ENCODE results near the gene CRTC1. TPM values are rescaled to one million over a fixed set of nuclear protein-coding genes. Genes with fewer than 3 reads are reported as not detected.

CRTC1 gene
- total and polyA plus RNA-seq, 11 donors: 3.8 to 10.2 (median 7.2) TPM

GRCh38 chr19:18830488-18830887 is 147.0 kb downstream of the CRTC1 start:
- 85 to 91% (median 88%) methylated on average over 2 of the region's 2 CpGs for whole genome bisulfite sequencing, 4 donors
- H3K27me3 ChIP-seq: no peaks in the 10 kb centered on the region
- H3K4me3 ChIP-seq: no peak overlapping the region
- H3K9me3 ChIP-seq: peaks cover 0 to 23% (median 10%) of the 10 kb centered on the region in 12 donors
- no peak for DNase-seq
- peaks cover 4 to 32% (median 24%) of the 10 kb centered on the region in 12 donors for H3K4me1 ChIP-seq
- TF ChIP-seq POLR2A (IDR thresholded peaks at IDR 0.05): no peak
- TF ChIP-seq, protein P1, sequence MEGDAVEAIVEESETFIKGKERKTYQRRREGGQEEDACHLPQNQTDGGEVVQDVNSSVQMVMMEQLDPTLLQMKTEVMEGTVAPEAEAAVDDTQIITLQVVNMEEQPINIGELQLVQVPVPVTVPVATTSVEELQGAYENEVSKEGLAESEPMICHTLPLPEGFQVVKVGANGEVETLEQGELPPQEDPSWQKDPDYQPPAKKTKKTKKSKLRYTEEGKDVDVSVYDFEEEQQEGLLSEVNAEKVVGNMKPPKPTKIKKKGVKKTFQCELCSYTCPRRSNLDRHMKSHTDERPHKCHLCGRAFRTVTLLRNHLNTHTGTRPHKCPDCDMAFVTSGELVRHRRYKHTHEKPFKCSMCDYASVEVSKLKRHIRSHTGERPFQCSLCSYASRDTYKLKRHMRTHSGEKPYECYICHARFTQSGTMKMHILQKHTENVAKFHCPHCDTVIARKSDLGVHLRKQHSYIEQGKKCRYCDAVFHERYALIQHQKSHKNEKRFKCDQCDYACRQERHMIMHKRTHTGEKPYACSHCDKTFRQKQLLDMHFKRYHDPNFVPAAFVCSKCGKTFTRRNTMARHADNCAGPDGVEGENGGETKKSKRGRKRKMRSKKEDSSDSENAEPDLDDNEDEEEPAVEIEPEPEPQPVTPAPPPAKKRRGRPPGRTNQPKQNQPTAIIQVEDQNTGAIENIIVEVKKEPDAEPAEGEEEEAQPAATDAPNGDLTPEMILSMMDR (IDR thresholded peaks at IDR 0.05): no peak
- H3K36me3 ChIP-seq: peaks cover 0 to 14% (median 5%) of the 10 kb centered on the region in 9 donors
- intact Hi-C loops (cut with DNase I): loop anchor here in 4 of 10 donors (5.0 to 10.0 kb wide), 3 partner anchors 143 to 148 kb away; partner anchors contain the start of gene CRTC1 (in 3 of the 4)
- no peak overlapping the region for H3K27ac ChIP-seq
- no peak for ATAC-seq

GRCh38 chr19:18831524-18832305 is 148.2 kb downstream of the CRTC1 start, which contains the start of gene UPF1:
Gene UPF1 (plus strand): TSS chr19:18831959. CDS start chr19:18832210, 251 bp downstream.
- intact Hi-C loops (cut with DNase I): loop anchor here in 4 of 10 donors (5.0 to 10.0 kb wide), 3 partner anchors 144 to 149 kb away; partner anchors contain the start of gene CRTC1 (in 3 of the 4)
- peak; percentile 93 to 96 (median 94) for ATAC-seq

More at GRCh38 chr19:18831524-18832305, 148.2 kb downstream of the CRTC1 start, which contains the start of gene UPF1:
- DNase-seq: peak; percentile 95 to 99 (median 96)
- TF ChIP-seq, protein P1 (IDR thresholded peaks at IDR 0.05): peak in 5 of 12 donors; percentile 3 to 21 (median 16)
- TF ChIP-seq POLR2A (IDR thresholded peaks at IDR 0.05): peak in 1 of 2 donors; percentile 72
- H3K27ac ChIP-seq: peak within 1 kb of the TSS; percentile 62 to 95 (median 86)
- H3K4me3 ChIP-seq: peak within 1 kb of the TSS; percentile 71 to 97 (median 88)
- H3K36me3 ChIP-seq: peaks cover 0 to 18% (median 5%) of the 10 kb centered on the region in 9 donors
- H3K4me1 ChIP-seq: peaks cover 4 to 44% (median 32%) of the 10 kb centered on the region in 12 donors
- H3K27me3 ChIP-seq: no peaks in the 10 kb centered on the region
- H3K9me3 ChIP-seq: peaks cover 0 to 13% (median 8%) of the 10 kb centered on the region in 12 donors
- 1% methylated on average over 17 to 96 of the region's 96 CpGs for WGBS, 4 donors

Other genes starting within 250 kb of the CRTC1 start
- gene ISYNA1, start 245.5 kb upstream of the CRTC1 start, total RNA-seq: 10 to 100 TPM; 17.6 to 60.6 (median 24.0) TPM
- gene ISYNA1, start 245.5 kb upstream of the CRTC1 start, polyA plus RNA-seq: 10 to 100 TPM; 14.0 to 52.6 TPM
- gene ELL, start 161.6 kb upstream of the CRTC1 start, total RNA-seq: 10 to 100 TPM in 4 of 9 donors, 1 to 10 TPM in 5; 5.9 to 17.8 (median 9.1) TPM
- 1 to 10 TPM; 6.2 to 7.3 TPM for gene ELL, start 161.6 kb upstream of the CRTC1 start, polyA plus RNA-seq
- 100 to 1,000 TPM; 136 to 353 (median 157) TPM for gene FKBP8, start 140.1 kb upstream of the CRTC1 start, total RNA-seq
- gene FKBP8, start 140.1 kb upstream of the CRTC1 start, polyA plus RNA-seq: 100 to 1,000 TPM; 142 to 270 TPM
- gene KXD1, start 125.8 kb upstream of the CRTC1 start, total RNA-seq: 100 to 1,000 TPM in 1 of 9 donors, 10 to 100 TPM in 8; 36.1 to 116 (median 46.7) TPM
- gene KXD1, start 125.8 kb upstream of the CRTC1 start, polyA plus RNA-seq: 100 to 1,000 TPM in 1 of 2 donors, 10 to 100 TPM in 1; 36.9 to 106 TPM
- 100 to 1,000 TPM; 336 to 944 (median 761) TPM for gene UBA52, start 111.8 kb upstream of the CRTC1 start, total RNA-seq
- 100 to 1,000 TPM; 675 to 716 TPM for gene UBA52, start 111.8 kb upstream of the CRTC1 start, polyA plus RNA-seq
- 100 to 1,000 TPM in 2 of 9 donors, 10 to 100 TPM in 7; 42.9 to 205 (median 68.2) TPM for gene REX1BD, start 94.9 kb upstream of the CRTC1 start, total RNA-seq
- gene REX1BD, start 94.9 kb upstream of the CRTC1 start, polyA plus RNA-seq: 100 to 1,000 TPM in 1 of 2 donors, 10 to 100 TPM in 1; 46.8 to 101 TPM
- gene CRLF1, start 76.9 kb upstream of the CRTC1 start, total RNA-seq: 10 to 100 TPM in 4 of 9 donors, 1 to 10 TPM in 5; 2.8 to 60.5 (median 9.9) TPM
- 10 to 100 TPM; 50.2 to 64.0 TPM for gene CRLF1, start 76.9 kb upstream of the CRTC1 start, polyA plus RNA-seq
- gene TMEM59L, start 70.8 kb upstream of the CRTC1 start, total RNA-seq: 1 to 10 TPM in 5 of 9 donors, under 1 TPM in 4; 0.50 to 4.6 (median 1.1) TPM
- 1 to 10 TPM; 1.5 to 5.1 TPM for gene TMEM59L, start 70.8 kb upstream of the CRTC1 start, polyA plus RNA-seq
- 10 to 100 TPM in 1 of 9 donors, 1 to 10 TPM in 8; 4.6 to 11.4 (median 6.8) TPM for gene KLHL26, start 46.7 kb upstream of the CRTC1 start, total RNA-seq
- 1 to 10 TPM; 2.8 to 4.9 TPM for gene KLHL26, start 46.7 kb upstream of the CRTC1 start, polyA plus RNA-seq
- 1 to 10 TPM in 3 of 9 donors, under 1 TPM in 5, not detected in 1; 0.16 to 2.7 (median 0.60) TPM for gene COMP, start 107.6 kb downstream of the CRTC1 start, total RNA-seq
- under 1 TPM; 0.11 to 0.53 TPM for gene COMP, start 107.6 kb downstream of the CRTC1 start, polyA plus RNA-seq
- 10 to 100 TPM; 27.5 to 84.4 (median 40.2) TPM for gene UPF1, start 148.3 kb downstream of the CRTC1 start, total RNA-seq
- gene UPF1, start 148.3 kb downstream of the CRTC1 start, polyA plus RNA-seq: 10 to 100 TPM; 33.4 to 34.3 TPM
- gene CERS1, start 212.5 kb downstream of the CRTC1 start, total RNA-seq: 1 to 10 TPM in 4 of 9 donors, under 1 TPM in 5; 0.21 to 2.1 (median 0.72) TPM
- gene CERS1, start 212.5 kb downstream of the CRTC1 start, polyA plus RNA-seq: under 1 TPM; 0.27 to 0.40 TPM
- 100 to 1,000 TPM in 8 of 9 donors, 10 to 100 TPM in 1; 94.0 to 241 (median 123) TPM for gene COPE, start 235.7 kb downstream of the CRTC1 start, total RNA-seq
- 100 to 1,000 TPM; 172 to 216 TPM for gene COPE, start 235.7 kb downstream of the CRTC1 start, polyA plus RNA-seq
- gene DDX49, start 236.0 kb downstream of the CRTC1 start, total RNA-seq: 10 to 100 TPM; 14.3 to 49.9 (median 25.9) TPM
- 10 to 100 TPM; 41.2 to 56.9 TPM for gene DDX49, start 236.0 kb downstream of the CRTC1 start, polyA plus RNA-seq

Data from heart left ventricle (tissue), 16 donors.